Prostate gland (tissue), 2 donors: ENCODE measurements around the gene ACACB.

Source experiments
- CTCF ChIP-seq, 4 experiments: fragments of 200-600 bp in 2 of 4; fragments of 450-650 bp in 2 of 4; sonication (generic) in 2 of 4; IDR thresholded peaks; 1 replicate in 3 of 4; 2 replicates in 1 of 4; pipeline ENCODE4 v1.5.1; 2016 to 2019; ENCODE audit warnings: antibody characterized with exemption in 4 of 4, mild to moderate bottlenecking in 2 of 4, moderate library complexity in 2 of 4
- POLR2A ChIP-seq: fragments of 450-650 bp; IDR thresholded peaks from one replicate; pipeline ENCODE4 v1.6.1; 2016; ENCODE audit warnings: antibody characterized with exemption, mild to moderate bottlenecking
- POLR2AphosphoS5 ChIP-seq: sonication (generic); formaldehyde crosslinking; IDR thresholded peaks from one replicate; pipeline ENCODE4 v1.6.1; 2017; ENCODE audit warnings: antibody characterized with exemption

GRCh38 chr12:109093022-109093918 lies 23.1 kb upstream of the ACACB start, which contains the start of gene ALKBH2:
- TF ChIP-seq CTCF (IDR thresholded peaks at IDR 0.05) = peak; percentile 94 to 99 (median 98)
- no peak for TF ChIP-seq POLR2A
- TF ChIP-seq POLR2AphosphoS5 = peak; percentile 95
